HG03460 (cell line): ENCODE results near the gene TACC3.
A peak's percentile ranks its signal among the peaks of the same experiment; 100 is the strongest.
"Not testable (repeated sequence)": the region's sequence is repeated elsewhere in the genome, so short reads cannot be mapped to it uniquely, and the experiment has no call there.

Source experiments
- ATAC-seq: cut with Tn5 transposase; IDR thresholded peaks from one replicate; pipeline ENCODE4 v1.9.1; 2021; ENCODE audit not compliant: unreplicated experiment

TACC3 gene

GRCh38 chr4:1701671-1702070 lies 19.6 kb upstream of the TACC3 start:
- ATAC-seq = not testable (repeated sequence)

- no peak for ATAC-seq
Measured at GRCh38 chr4:1703867-1704266, 17.5 kb upstream of the TACC3 start.

- no peak for ATAC-seq
Measured at GRCh38 chr4:1705732-1706131, 15.6 kb upstream of the TACC3 start.

- ATAC-seq = no peak
Measured at GRCh38 chr4:1706358-1706757, 15.0 kb upstream of the TACC3 start.

GRCh38 chr4:1708581-1708980 lies 12.7 kb upstream of the TACC3 start:
- no peak for ATAC-seq

- no peak for ATAC-seq
Measured at GRCh38 chr4:1711055-1711570, 10.2 kb upstream of the TACC3 start.

GRCh38 chr4:1711571-1712215 lies 9.6 kb upstream of the TACC3 start:
- peak; percentile 13 for ATAC-seq

GRCh38 chr4:1712216-1713002 lies 8.9 kb upstream of the TACC3 start, which contains the start of gene SLBP:
Gene SLBP (minus strand): TSS chr4:1712319. CDS start chr4:1712188, 131 bp downstream.
- peak; percentile 73 for ATAC-seq

- peak; percentile 7 for ATAC-seq
Measured at GRCh38 chr4:1713003-1713851, 8.1 kb upstream of the TACC3 start.

- no peak for ATAC-seq
Measured at GRCh38 chr4:1714303-1715001, 6.9 kb upstream of the TACC3 start.

- ATAC-seq = no peak
Measured at GRCh38 chr4:1715002-1715758, 6.1 kb upstream of the TACC3 start.

GRCh38 chr4:1716065-1716945 lies 5.0 kb upstream of the TACC3 start:
- no peak for ATAC-seq

GRCh38 chr4:1717129-1718094 lies 3.9 kb upstream of the TACC3 start:
- no peak for ATAC-seq

GRCh38 chr4:1718095-1718850 lies 3.0 kb upstream of the TACC3 start:
- no peak for ATAC-seq

- peak; percentile 17 for ATAC-seq
Measured at GRCh38 chr4:1720163-1720983, 948 bp upstream of the TACC3 start.
